ENCODE measurements around the gene CIRBP. TPM values are rescaled to one million over a fixed set of nuclear protein-coding genes. Genes with fewer than 3 reads are reported as not detected.

The CIRBP gene
- total and polyA plus RNA-seq, 2 of the 13 experiments (the other 11 are each of a cell fraction or from before 2014, with no cell fraction given): 133 to 140 TPM

DNA sequence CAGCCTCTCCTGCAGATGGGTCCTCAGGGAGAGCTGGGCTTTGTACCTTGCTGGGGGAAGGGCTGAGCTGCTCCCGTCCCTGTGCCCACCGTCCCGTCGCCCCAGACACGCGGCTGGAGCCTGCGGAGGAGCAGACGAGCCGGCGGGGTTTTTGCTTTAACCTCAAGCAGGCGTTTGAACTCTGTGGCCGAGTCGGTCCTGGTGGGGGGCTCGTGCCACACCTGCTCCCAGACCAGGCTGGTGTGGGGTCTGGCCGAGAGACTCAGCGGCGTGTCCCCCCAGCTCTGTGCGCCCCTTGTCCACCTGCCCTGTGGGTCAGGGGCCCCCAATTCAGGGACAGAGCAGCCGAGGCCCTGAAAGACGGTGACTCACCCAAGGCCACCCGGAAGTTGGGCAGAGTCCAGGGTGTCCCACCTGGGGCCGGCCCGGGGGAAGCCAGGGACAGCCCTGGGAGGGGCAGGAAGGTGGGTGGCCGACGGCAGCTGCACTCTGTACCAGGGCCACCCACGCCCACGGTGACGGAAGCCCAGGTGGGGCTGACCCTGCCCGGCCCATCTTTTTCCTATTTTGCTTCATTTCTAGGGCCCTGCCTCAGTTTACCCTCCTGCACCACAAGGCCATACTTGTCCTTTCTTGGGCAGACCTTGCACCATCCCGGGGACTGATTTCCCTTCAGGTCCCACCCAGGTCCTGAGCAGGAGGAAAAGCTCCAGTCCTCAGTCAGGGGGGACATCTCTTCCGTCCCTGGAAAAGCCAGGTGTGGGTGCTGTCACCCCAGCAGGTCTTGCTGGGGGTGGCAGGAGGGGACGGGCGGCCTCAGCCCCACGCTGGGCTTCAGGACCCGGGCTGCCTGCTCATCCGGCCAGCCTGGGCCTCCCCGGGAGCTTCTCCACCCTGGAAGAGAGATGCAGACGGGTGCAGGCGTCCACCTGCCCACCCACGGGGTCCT is 21.8 kb downstream of the CIRBP start (continued):
- TF ChIP-seq ZNF160 (CRISPR knock-in tag; IDR thresholded peaks at IDR 0.05) (peak; percentile 79; the same call in 1 of the 2 replicates), ZNF619 (CRISPR knock-in tag; IDR thresholded peaks at IDR 0.05) (no peak), ZNF460 (CRISPR knock-in tag; IDR thresholded peaks at IDR 0.05; ENCODE audit: borderline replicate concordance) (no peak; the same call in 1 of the 2 replicates), UBTF (CRISPR knock-in tag; IDR thresholded peaks at IDR 0.05) (peak; percentile 91), ARNT2 (CRISPR knock-in tag; IDR thresholded peaks at IDR 0.05; ENCODE audit: low read depth) (peak; percentile 78), HMGXB4 (CRISPR knock-in tag; IDR thresholded peaks at IDR 0.05; ENCODE audit: borderline replicate concordance in 1 of 2, low read depth in 1 of 2) (no peak; a peak in 2 of 4 replicates), ZNF510 (CRISPR knock-in tag; IDR thresholded peaks at IDR 0.05; ENCODE audit: low read depth) (no peak), CENPT (CRISPR knock-in tag; IDR thresholded peaks at IDR 0.05; ENCODE audit: low read depth) (peak; percentile 35; the same call in 1 of the 2 replicates), TRIM22 (IDR thresholded peaks at IDR 0.05) (no peak), SIN3B (IDR thresholded peaks at IDR 0.05; ENCODE audit: low read length) (no peak), ZNF564 (CRISPR knock-in tag; IDR thresholded peaks at IDR 0.05) (peak; percentile 64; the same call in 1 of the 2 replicates), DDIT3 (CRISPR knock-in tag; IDR thresholded peaks at IDR 0.05) (no peak), SNAPC4 (CRISPR knock-in tag; IDR thresholded peaks at IDR 0.05) (peak; percentile 86; the same call in 1 of the 2 replicates), ZNF543 (CRISPR knock-in tag; IDR thresholded peaks at IDR 0.05) (peak; percentile 85; the same call in 1 of the 2 replicates), FOXC1 (CRISPR knock-in tag; IDR thresholded peaks at IDR 0.05; ENCODE audit: borderline replicate concordance) (no peak), TP53 (CRISPR knock-in tag; conservative IDR thresholded peaks at IDR 0.05) (peak; percentile 65; the same call in 1 of the 2 replicates)

Data from HepG2 (cell line).